Activated CD8-positive, alpha-beta memory T cell treated with anti-CD3 and anti-CD28 coated beads for 4 hours (primary cell): ENCODE data around the gene MCF2L2.
"Not testable (repeated sequence)": the region's sequence is repeated elsewhere in the genome, so short reads cannot be mapped to it uniquely, and the experiment has no call there.

ENCODE experiments used
- DNase-seq, 2 donors: peaks; one replicate each; pipeline ENCODE4 v3.0.0-alpha.2; 2020; ENCODE audit warnings: low read depth in 2 of 2

MCF2L2 gene

GRCh38 chr3:183444748-183445147 is 16.3 kb upstream of the MCF2L2 start:
- DNase-seq = no peak

- DNase-seq = no peak
Measured at GRCh38 chr3:183443395-183444385, 15.3 kb upstream of the MCF2L2 start.

GRCh38 chr3:183442994-183443393 is 14.6 kb upstream of the MCF2L2 start:
- no peak for DNase-seq

GRCh38 chr3:183440521-183440920 is 12.1 kb upstream of the MCF2L2 start:
- DNase-seq = not testable (repeated sequence)

- DNase-seq = no peak
Measured at GRCh38 chr3:183439515-183439914, 11.1 kb upstream of the MCF2L2 start.

GRCh38 chr3:183438735-183439134 is 10.3 kb upstream of the MCF2L2 start:
- DNase-seq = no peak

GRCh38 chr3:183437666-183438564 is 9.5 kb upstream of the MCF2L2 start:
- DNase-seq = no peak

- DNase-seq = no peak
Measured at GRCh38 chr3:183437061-183437460, 8.6 kb upstream of the MCF2L2 start.

GRCh38 chr3:183435661-183436060 is 7.2 kb upstream of the MCF2L2 start:
- DNase-seq = no peak

GRCh38 chr3:183434992-183435391 is 6.6 kb upstream of the MCF2L2 start:
- DNase-seq = no peak

- no peak for DNase-seq
Measured at GRCh38 chr3:183434503-183434902, 6.1 kb upstream of the MCF2L2 start.

- no peak for DNase-seq
Measured at GRCh38 chr3:183430325-183430957, 2.0 kb upstream of the MCF2L2 start.

GRCh38 chr3:183427876-183428446 is 458 bp downstream of the MCF2L2 start:
- no peak for DNase-seq

GRCh38 chr3:183427196-183427875 is 1.1 kb downstream of the MCF2L2 start:
- DNase-seq = no peak

GRCh38 chr3:183418807-183419206 is 9.6 kb downstream of the MCF2L2 start:
- not testable (repeated sequence) for DNase-seq

GRCh38 chr3:183411216-183411922 is 17.1 kb downstream of the MCF2L2 start:
- no peak for DNase-seq

GRCh38 chr3:183410759-183411158 is 17.7 kb downstream of the MCF2L2 start:
- no peak for DNase-seq

- no peak for DNase-seq
Measured at GRCh38 chr3:183410280-183410679, 18.1 kb downstream of the MCF2L2 start.

GRCh38 chr3:183409219-183409618 is 19.2 kb downstream of the MCF2L2 start:
- no peak for DNase-seq

GRCh38 chr3:183401678-183402077 is 26.7 kb downstream of the MCF2L2 start:
- no peak for DNase-seq
